VCaP (cell line): ENCODE data around the gene DBET.
A peak's percentile ranks its signal among the peaks of the same experiment; 100 is the strongest.
"Not testable (repeated sequence)": the region's sequence is repeated elsewhere in the genome, so short reads cannot be mapped to it uniquely, and the experiment has no call there.

Experiments used
- H3K27ac ChIP-seq: fragments of 450-650 bp; 2 replicates; pipeline ENCODE4 v1.5.1; 2017
- CTCF ChIP-seq: fragments of 450-650 bp; conservative IDR thresholded peaks from 2 replicates; pipeline ENCODE4 v1.5.1; 2017; ENCODE audit warnings: mild to moderate bottlenecking, moderate library complexity

Gene DBET

GRCh38 chr4:190064342-190064741, at the start of gene DBET:
TSS of gene DBET (plus strand) at chr4:190064502.
- H3K27ac ChIP-seq, result not testable (repeated sequence)
- peak; percentile 16; the same call in 1 of the 2 replicates for TF ChIP-seq CTCF

DNA sequence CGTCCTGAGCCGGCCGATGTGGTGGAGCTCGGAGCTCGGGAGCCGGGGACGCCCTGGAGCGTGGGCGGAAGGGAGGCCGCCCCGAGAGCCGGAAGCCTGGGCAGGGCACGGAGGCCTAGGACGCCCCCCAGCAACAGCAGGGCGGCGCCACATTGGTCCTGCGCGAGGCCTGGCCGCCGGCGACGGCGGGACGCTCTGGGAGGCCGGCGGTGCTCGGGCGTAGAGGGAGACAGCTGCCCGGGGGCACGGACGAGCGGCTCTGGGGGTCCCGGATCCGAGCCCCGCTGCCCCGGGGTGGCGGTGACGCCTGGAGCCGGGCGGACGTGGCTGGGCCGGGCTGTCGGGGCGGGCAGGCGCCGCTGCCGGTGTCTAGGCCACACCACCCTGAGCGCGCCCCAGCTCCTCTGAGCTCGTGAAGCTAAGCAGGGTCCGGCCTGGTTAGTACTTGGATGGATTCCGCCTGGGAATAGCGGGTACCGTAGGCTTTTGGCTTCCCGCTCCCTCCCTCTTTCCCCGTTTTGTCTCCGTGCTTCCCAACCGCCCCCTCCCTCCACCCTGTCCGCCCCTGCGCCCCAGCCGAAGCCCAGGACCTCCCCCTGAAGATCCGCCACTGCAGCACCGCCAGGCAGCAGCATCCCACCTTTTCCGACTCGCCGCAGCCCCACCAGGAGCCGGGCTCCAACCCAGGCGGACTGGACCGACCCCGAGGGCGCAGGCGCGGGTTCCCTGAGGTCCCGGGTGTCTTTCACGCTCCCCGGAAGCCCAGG, 49.3 kb upstream of the DBET start:
- H3K27ac ChIP-seq, result no peak overlapping the region
- no peak for TF ChIP-seq CTCF

DNA sequence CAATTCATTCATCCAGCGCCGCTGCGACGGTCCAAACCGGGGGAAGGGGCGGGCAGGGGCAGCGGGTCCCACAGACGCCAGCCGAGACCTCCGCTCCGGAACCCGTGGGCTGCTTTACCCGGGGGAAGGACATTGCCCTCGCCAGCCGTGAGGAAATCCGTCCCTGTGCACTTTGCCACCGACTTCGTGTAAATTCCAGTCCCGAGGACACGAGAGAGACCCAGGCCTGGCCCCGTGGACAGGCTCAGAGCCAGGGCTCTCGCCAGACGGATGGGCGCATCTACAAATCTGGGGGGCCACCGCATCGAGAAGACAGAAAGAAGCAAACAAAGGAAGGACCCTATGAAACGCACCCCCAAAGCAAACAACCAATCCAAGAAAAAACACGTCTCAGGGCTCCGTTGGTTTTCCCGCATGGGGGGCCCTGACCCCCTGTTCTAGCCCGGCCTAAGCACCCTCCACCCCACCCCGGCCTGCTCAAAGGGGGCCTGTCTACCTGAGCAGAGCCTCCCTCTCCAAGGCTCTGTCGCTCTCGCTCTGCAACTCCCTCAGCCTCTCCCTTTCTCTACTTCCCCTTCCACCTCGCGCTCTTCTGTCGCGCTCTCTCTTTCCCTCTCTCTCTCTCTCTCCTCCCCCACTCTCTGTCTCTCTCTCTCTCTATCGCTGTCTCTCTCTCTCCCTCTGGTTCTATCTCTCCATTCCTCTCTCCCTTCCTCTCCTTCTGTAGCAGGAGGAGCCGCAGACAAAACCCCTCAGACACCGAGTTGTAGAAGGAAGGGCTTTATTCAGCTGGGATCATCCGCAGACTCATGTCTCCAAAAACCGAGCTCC, 48.5 kb upstream of the DBET start:
- no peak overlapping the region for H3K27ac ChIP-seq
- TF ChIP-seq CTCF, result no peak

- no peak for TF ChIP-seq CTCF
- H3K27ac ChIP-seq, result no peak overlapping the region
Observed at GRCh38 chr4:190016369-190017289, 47.7 kb upstream of the DBET start.

GRCh38 chr4:190017357-190018200, 46.7 kb upstream of the DBET start:
- H3K27ac ChIP-seq, result no peak overlapping the region
- TF ChIP-seq CTCF, result no peak

DNA sequence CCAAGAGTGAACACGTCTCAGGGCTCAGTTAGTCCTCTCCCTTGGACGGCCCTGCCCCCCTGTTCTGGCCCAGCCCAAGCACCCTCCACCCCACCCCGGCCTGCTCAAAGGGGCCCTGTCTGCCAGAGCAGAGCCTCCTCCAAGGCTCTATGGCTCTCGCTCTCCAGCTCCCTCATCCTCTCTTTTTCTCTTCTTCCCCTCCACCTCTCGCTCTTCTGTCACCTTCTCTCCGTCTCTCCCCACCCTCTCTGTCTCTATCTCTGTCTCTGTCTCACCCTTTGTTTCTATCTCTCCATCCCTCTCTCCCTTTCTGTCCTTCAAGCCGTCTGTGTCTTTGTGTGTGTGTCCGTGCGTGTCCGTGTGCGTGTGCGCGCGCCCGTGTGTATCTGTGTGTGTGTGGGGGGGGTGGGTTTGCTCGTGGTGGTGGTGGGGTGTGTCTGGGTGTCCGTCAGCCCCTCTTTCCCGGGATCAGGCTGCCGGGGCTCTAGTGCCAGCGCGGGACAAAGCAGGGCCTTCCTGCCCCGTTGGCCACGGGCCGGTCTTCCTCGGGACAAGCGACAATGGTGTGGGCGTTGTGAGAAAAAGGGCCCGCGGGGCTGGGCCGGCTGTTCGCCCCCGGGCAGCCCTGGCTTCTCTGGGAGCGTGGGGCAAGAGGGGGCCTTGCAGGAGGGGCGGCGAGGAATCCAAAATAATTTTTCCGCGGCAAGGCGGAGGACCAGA, 45.9 kb upstream of the DBET start:
- TF ChIP-seq CTCF, result no peak
- no peak overlapping the region for H3K27ac ChIP-seq
